Left ventricle myocardium superior (tissue), 1 donor: ENCODE data around the gene CROCC2. TPM values are rescaled to one million over a fixed set of nuclear protein-coding genes. Genes with fewer than 3 reads are reported as not detected.
A peak's percentile ranks its signal among the peaks of the same experiment; 100 is the strongest.

ENCODE experiments used
- ATAC-seq: fragments of 200-7000 bp; cut with Tn5 transposase; one replicate; pipeline ENCODE4 v1.9.1; 2020; ENCODE audit warnings: mild to moderate bottlenecking, moderate library complexity
- DNase-seq: peaks from one replicate; pipeline ENCODE4 v3.0.0-alpha.2; 2020
- intact Hi-C: fragments of 100-400 bp; cut with micrococcal nuclease; formaldehyde crosslinking; loops from one replicate; pipeline ENCODE4 v1.11.0; 2022
- total RNA-seq: library from RNA; stranded (reverse); fragmentation: NEBNext Ultra II Directional; extraction: Animal tissue kit (Norgen Biotek cat#: 25700); gene quantifications from one replicate; pipeline ENCODE4 v1.2.1, GENCODE V29; 2021
- donor health status: DM: no; HTN: yes; CAD: no; lungs with severe emphysema.

Gene CROCC2
- total RNA-seq, 1 donor from 2014 or later, result not detected

GRCh38 chr2:240901986-240902614 lies 4.0 kb upstream of the CROCC2 start:
- ATAC-seq (no peak), DNase-seq (peak; percentile 14)
- intact Hi-C loops, result no loop called here

- ATAC-seq (no peak), DNase-seq (peak; percentile 18)
- intact Hi-C loops, result no loop called here
Observed at GRCh38 chr2:240902615-240903041, 3.5 kb upstream of the CROCC2 start.

GRCh38 chr2:240903191-240904060 lies 2.7 kb upstream of the CROCC2 start:
- intact Hi-C loops, result no loop called here
- ATAC-seq (no peak), DNase-seq (peak; percentile 15)

GRCh38 chr2:240904216-240905175 lies 1.6 kb upstream of the CROCC2 start:
- peak; percentile 14 for DNase-seq
- intact Hi-C loops, result no loop called here
- no peak for ATAC-seq

- no peak for ATAC-seq
- DNase-seq, result peak; percentile 18
- intact Hi-C loops, result no loop called here
Observed at GRCh38 chr2:240905176-240905781, 857 bp upstream of the CROCC2 start.

- ATAC-seq, result no peak
- peak; percentile 15 for DNase-seq
- intact Hi-C loops, result no loop called here
Observed at GRCh38 chr2:240906911-240907590, 915 bp downstream of the CROCC2 start.

- intact Hi-C loops, result no loop called here
- no peak for DNase-seq
- no peak for ATAC-seq
Observed at GRCh38 chr2:240909216-240909974, 3.3 kb downstream of the CROCC2 start.

- DNase-seq (no peak), ATAC-seq (no peak)
- intact Hi-C loops, result no loop called here
Observed at GRCh38 chr2:240911641-240912265, 5.6 kb downstream of the CROCC2 start.

GRCh38 chr2:240912878-240913809 lies 7.0 kb downstream of the CROCC2 start:
- ATAC-seq, result no peak
- DNase-seq, result no peak
- intact Hi-C loops, result no loop called here

- DNase-seq (peak; percentile 86), ATAC-seq (peak; percentile 81)
- intact Hi-C loops, result no loop called here
Observed at GRCh38 chr2:240913810-240914644, 7.9 kb downstream of the CROCC2 start.

- intact Hi-C loops, result no loop called here
- no peak for ATAC-seq
- peak; percentile 22 for DNase-seq
Observed at GRCh38 chr2:240914645-240915525, 8.7 kb downstream of the CROCC2 start.

GRCh38 chr2:240915526-240916341 lies 9.6 kb downstream of the CROCC2 start:
- intact Hi-C loops, result no loop called here
- no peak for ATAC-seq
- peak; percentile 28 for DNase-seq

- ATAC-seq (peak; percentile 73), DNase-seq (peak; percentile 78)
- intact Hi-C loops, result no loop called here
Observed at GRCh38 chr2:240916571-240917008, 10.5 kb downstream of the CROCC2 start.
